HG02870 (cell line): ENCODE results near the gene MGAT1.
"Not testable (repeated sequence)": the region's sequence is repeated elsewhere in the genome, so short reads cannot be mapped to it uniquely, and the experiment has no call there.

Experiments used
- ATAC-seq: cut with Tn5 transposase; IDR thresholded peaks from one replicate; pipeline ENCODE4 v1.9.1; 2021; ENCODE audit warnings: mild to moderate bottlenecking, moderate library complexity; ENCODE audit not compliant: unreplicated experiment

MGAT1 gene

GRCh38 chr5:180786531-180787398, 15.8 kb downstream of the MGAT1 start:
- ATAC-seq = no peak

DNA sequence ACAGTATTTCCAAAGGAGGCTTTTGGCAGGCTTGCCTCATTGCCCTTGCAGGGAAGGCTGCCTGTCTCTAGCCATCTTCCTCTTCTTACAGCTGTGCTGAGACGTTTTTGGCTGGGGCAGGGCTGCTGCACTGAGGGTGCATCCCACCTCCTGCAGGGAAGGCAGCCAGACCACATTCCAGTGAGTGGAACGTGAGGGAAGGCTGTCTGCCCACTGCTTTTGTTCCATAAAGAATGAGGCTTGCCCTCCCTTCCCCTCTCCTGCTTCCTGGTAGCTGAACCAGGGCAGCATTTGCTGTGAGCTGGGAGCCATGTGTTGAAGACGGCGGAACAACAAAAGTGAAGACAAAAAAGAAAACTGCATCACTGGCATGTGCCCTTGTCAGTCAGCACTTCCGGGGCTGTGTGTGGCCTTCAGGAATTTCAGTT, 16.8 kb downstream of the MGAT1 start:
- no peak for ATAC-seq

DNA sequence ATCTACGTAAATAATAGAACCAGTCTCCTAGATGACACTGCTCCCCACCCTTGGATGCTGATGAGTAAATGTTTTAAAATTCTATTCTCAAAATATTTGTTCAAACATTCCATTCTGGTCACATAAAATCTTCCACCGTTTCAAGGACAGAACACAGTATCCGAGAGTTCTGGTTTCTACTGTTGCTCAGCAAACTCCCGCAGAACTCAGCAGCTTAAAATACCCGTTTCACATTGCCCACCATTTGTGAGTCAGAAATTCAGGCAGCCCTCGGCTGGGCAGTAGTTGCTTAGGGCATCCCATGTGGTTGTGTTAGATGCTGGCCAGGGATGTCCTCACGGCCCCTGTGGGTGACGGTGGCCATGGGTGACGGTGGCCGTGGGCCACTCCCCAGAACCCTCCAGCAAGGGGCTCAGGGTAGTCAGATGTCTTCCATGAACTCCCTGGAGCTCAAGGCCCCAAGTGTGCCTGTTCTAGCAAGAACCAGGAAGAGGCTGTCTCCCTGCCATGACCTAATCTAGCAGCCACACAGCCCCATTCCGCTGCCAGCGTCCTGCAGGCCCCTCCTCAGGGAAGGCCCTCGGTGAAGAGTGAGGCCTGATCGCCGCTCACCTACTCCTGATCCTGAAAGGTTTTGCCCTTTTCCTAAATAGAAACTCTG, 17.4 kb downstream of the MGAT1 start:
- ATAC-seq = no peak

GRCh38 chr5:180784497-180785097, 18.0 kb downstream of the MGAT1 start:
- ATAC-seq = peak; percentile 53

GRCh38 chr5:180783340-180784052, 19.1 kb downstream of the MGAT1 start:
- ATAC-seq = no peak

DNA sequence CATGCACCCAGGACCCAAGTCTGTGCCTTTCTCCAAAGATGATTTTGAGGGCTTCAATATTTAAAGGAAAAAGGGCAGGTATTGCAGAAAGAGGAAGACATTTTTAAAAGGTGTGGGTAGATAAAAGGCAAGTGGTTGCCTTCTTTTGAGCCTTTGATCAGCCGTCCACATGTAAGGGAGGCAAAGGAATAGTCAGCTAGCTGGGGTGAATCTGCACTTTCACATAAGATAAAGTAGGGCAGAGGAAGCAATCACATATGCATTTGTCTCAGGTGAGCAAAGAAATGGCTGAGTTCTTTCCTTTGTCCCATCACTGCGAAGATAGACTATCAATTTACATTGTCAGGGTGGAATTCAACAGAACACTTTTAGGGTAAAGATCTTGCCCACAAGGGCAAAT, 19.9 kb downstream of the MGAT1 start:
- no peak for ATAC-seq

- not testable (repeated sequence) for ATAC-seq
Measured at GRCh38 chr5:180781900-180782326, 20.7 kb downstream of the MGAT1 start.

- ATAC-seq = no peak
Measured at GRCh38 chr5:180779985-180780610, 22.5 kb downstream of the MGAT1 start.

GRCh38 chr5:180777475-180777874, 25.1 kb downstream of the MGAT1 start:
- no peak for ATAC-seq

- ATAC-seq = no peak
Measured at GRCh38 chr5:180776376-180776775, 26.2 kb downstream of the MGAT1 start.

DNA sequence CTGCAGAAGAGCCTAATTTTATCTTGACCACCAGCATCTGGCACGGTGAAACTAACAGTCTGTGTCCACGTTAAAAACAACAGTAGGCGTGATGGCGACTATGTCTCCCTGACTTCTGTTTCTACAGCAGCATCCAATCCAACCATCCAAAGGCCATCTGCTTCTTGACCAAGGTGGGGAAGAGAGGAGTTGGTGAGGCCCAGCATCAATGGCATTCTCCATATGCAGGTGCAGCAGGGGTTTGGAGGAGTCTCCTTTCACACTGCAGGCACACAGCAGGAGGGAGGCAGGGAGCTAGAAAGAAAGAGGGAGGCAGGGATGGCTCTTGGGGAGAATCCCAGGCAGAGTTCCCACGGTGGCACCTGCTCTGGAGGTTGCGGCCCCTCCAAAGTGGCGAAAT, 27.0 kb downstream of the MGAT1 start:
- ATAC-seq = no peak

DNA sequence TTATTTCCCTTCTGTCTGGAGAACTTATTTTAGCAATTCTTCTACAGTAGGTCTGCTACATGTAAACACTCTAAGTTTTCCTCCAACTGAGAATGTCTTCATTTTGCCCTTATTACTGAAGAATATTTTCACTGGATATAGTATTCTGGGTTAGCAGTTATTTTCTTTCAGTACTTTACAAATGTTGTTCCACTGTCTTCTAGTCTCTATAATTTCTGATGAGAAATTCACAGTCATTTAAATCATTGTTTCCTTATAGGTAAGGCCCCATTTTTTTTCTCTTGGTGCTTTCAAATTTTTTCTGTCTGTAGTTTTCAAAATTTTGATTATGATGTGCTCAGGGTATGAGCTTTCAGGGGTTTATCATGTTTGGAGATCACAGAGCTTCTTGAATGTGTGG, 30.8 kb downstream of the MGAT1 start:
- no peak for ATAC-seq

- no peak for ATAC-seq
Measured at GRCh38 chr5:180769821-180770220, 32.8 kb downstream of the MGAT1 start.

DNA sequence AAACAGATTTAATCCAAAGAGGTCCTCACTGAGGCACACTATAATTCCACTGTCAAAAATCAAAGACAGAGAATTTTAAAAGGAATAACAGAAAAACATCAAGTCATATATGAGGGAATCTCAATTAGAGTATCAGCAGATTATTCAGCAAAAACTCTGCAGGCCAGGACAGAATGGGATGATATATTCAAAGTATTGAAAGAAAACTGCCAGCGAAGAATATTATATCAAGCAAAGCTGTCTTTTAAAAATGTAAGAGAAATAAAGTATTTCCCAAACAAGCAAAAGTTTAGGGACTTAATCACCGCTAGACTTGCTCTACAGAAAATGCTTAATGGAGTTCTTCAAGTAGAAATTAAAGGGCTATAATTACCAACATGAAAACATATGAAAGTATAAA, 47.0 kb downstream of the MGAT1 start:
- ATAC-seq = no peak

- ATAC-seq = no peak
Measured at GRCh38 chr5:180744253-180744652, 58.4 kb downstream of the MGAT1 start.

GRCh38 chr5:180742727-180743126, 59.9 kb downstream of the MGAT1 start:
- no peak for ATAC-seq

DNA sequence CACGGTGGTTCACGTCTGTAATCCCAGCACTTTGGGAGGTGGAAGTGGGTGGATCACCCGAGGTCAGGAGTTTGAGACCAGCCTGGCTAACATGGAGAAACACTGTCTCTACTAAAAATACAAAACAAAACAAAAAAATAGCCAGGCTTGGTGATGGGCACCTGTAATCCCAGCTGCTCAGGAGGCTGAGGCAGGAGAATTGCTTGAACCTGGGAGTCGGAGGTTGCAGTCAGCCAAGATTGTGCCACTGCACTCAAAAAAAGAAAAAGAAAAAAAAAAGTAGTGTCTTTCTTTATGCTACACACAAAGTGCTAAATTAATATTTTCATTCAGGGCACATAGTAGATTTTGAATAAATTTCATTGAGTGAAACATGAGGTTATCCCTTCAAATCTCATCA, 61.7 kb downstream of the MGAT1 start:
- not testable (repeated sequence) for ATAC-seq

GRCh38 chr5:180739958-180740357, 62.6 kb downstream of the MGAT1 start, which contains the start of gene OR2Y1:
TSS of gene OR2Y1 (minus strand) at chr5:180740058. CDS start at chr5:180740058, 0 bp downstream.
- no peak for ATAC-seq

DNA sequence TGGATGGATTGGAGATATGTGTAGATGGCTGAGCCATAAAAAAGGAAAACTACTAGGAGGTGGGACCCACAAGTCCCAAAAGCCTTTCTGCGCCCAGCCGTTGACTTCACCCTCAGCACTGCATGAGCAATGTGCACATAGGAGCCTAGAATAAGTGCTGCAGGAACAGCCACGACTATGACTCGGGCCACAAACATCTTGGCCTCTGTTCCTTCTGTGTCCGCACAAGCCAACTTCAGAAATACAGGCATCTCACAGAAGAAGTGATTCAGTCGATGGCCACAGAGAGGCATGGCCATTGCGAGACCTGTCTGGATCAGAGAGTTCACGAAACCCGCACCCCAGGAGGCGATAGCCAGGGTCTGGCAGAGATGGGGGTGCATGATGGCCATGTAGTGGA, 63.3 kb downstream of the MGAT1 start:
- ATAC-seq = no peak

GRCh38 chr5:180736536-180736935, 66.1 kb downstream of the MGAT1 start:
- ATAC-seq = no peak
